HCT116 (cell line): Measurements from ENCODE around the gene MALL. TPM values are rescaled to one million over a fixed set of nuclear protein-coding genes. Genes with fewer than 3 reads are reported as not detected.
"Not testable (repeated sequence)": the region's sequence is repeated elsewhere in the genome, so short reads cannot be mapped to it uniquely, and the experiment has no call there.

Source experiments
- ATAC-seq: fragments of 200-7000 bp; cut with Tn5 transposase; 2 replicates; pipeline ENCODE4 v1.9.1; 2020; ENCODE audit warnings: mild to moderate bottlenecking, moderate library complexity
- BruUV-seq: library from RNA; stranded (reverse); fragments of 400-500 nt; replicated peaks from 2 replicates; lab custom pipeline; 2021; lab: Mats Ljungman, UMichigan
- CTCF ChIA-PET: fragments of 300-600 bp; sonication (Branson Sonifier 250); formaldehyde crosslinking; loops from one replicate; lab custom pipeline; 2021; ENCODE audit warnings: antibody characterized with exemption; lab: Charles Lee
- POLR2A ChIA-PET: fragments of 300-600, 350-600 bp; sonication (Branson Sonifier 250); formaldehyde crosslinking; loops from one replicate; lab custom pipeline; 2021; ENCODE audit warnings: antibody characterized with exemption; lab: Charles Lee
- RAD21 ChIA-PET, 2 experiments: fragments of 300-600 bp; sonication (Branson Sonifier 250); formaldehyde crosslinking; loops; one replicate each; lab custom pipeline; 2023; ENCODE audit warnings: low total read pairs in 2 of 2; ENCODE audit not compliant: uncharacterized antibody in 2 of 2, unreplicated experiment in 2 of 2, low non-redundant PET in 1 of 2; lab: Charles Lee
- DNase-seq: peaks from one replicate; pipeline ENCODE4 v3.0.0-alpha.2; 2010; ENCODE audit warnings: low read depth, low spot score
- H2AFZ ChIP-seq: fragments of 200-600 bp; shearing (Covaris generic), sonication (generic); 2 replicates; pipeline ENCODE4 v1.6.1; 2017; ENCODE audit warnings: low read depth, mixed run types, mixed read lengths, antibody characterized with exemption, low read length; ENCODE audit not compliant: poor library complexity, severe bottlenecking
- H3K27ac ChIP-seq: 2 replicates; pipeline ENCODE4 v1.5.1; 2012; ENCODE audit warnings: low read depth, low read length
- H3K27me3 ChIP-seq: fragments of 200-600 bp; sonication (generic); 2 replicates; pipeline ENCODE4 v1.6.1; 2016; ENCODE audit warnings: mixed run types, low read length, mixed read lengths; ENCODE audit not compliant: insufficient read depth
- H3K36me3 ChIP-seq, 2 experiments: fragments of 200-500 bp in 1 of 2; fragments of 200-600 bp in 1 of 2; sonication (Bioruptor generic) in 1 of 2; sonication (generic) in 1 of 2; 2 replicates each; pipeline versions ENCODE4 v1.5.1 to v1.6.1; 2014 to 2016; ENCODE audit warnings: low read length in 2 of 2, inconsistent platforms in 1 of 2, mixed read lengths in 1 of 2, mixed run types in 1 of 2; ENCODE audit not compliant: insufficient read depth in 2 of 2, control insufficient read depth in 1 of 2
- H3K4me1 ChIP-seq, 2 experiments: fragments of 200-600 bp in 1 of 2; sonication (generic) in 1 of 2; 2 replicates each; pipeline versions ENCODE4 v1.5.1 to v1.6.1; 2012 to 2017; ENCODE audit warnings: low read length in 2 of 2, inconsistent platforms in 1 of 2, mild to moderate bottlenecking in 1 of 2, mixed read lengths in 1 of 2, mixed run types in 1 of 2, moderate library complexity in 1 of 2; ENCODE audit not compliant: insufficient read depth in 2 of 2, control insufficient read depth in 1 of 2
- H3K4me2 ChIP-seq: fragments of 200-600 bp; sonication (generic); 2 replicates; pipeline ENCODE4 v1.6.1; 2017; ENCODE audit warnings: mixed run types, low read length, mixed read lengths
- H3K4me3 ChIP-seq, 2 experiments: fragments of 200-600 bp in 1 of 2; sonication (generic) in 1 of 2; replicated peaks in 1 of 2; 2 replicates each; pipeline ENCODE4 v1.5.1; 2011 to 2016; ENCODE audit warnings: low read length in 2 of 2, control low read depth in 1 of 2, low read depth in 1 of 2, mild to moderate bottlenecking in 1 of 2, mixed read lengths in 1 of 2, mixed run types in 1 of 2
- H3K79me2 ChIP-seq: fragments of 200-600 bp; sonication (generic); 2 replicates; pipeline ENCODE4 v1.6.1; 2017; ENCODE audit warnings: mild to moderate bottlenecking, mixed run types, low read length, moderate library complexity, mixed read lengths; ENCODE audit not compliant: insufficient read depth
- H3K9ac ChIP-seq: fragments of 200-600 bp; sonication (generic); 2 replicates; pipeline ENCODE4 v1.6.1; 2016; ENCODE audit warnings: low read length, mixed read lengths
- H3K9me2 ChIP-seq: fragments of 200-600 bp; sonication (generic), shearing (Covaris generic); 2 replicates; pipeline ENCODE4 v1.6.1; 2017; ENCODE audit warnings: mixed run types, mild to moderate bottlenecking, moderate library complexity; ENCODE audit not compliant: insufficient read depth
- H3K9me3 ChIP-seq, 2 experiments: fragments of 200-500 bp in 1 of 2; fragments of 200-600 bp in 1 of 2; sonication (Bioruptor generic) in 1 of 2; sonication (generic) in 1 of 2; 2 replicates each; pipeline ENCODE4 v1.6.1; 2014 to 2017; ENCODE audit warnings: low read length in 2 of 2, mixed read lengths in 2 of 2, inconsistent platforms in 1 of 2, low read depth in 1 of 2, mild to moderate bottlenecking in 1 of 2, mixed run types in 1 of 2, moderate library complexity in 1 of 2; ENCODE audit not compliant: control insufficient read depth in 1 of 2, insufficient read depth in 1 of 2
- H4K20me1 ChIP-seq: fragments of 200-600 bp; sonication (generic), shearing (Covaris generic); 2 replicates; pipeline ENCODE4 v1.6.1; 2017; ENCODE audit warnings: mixed run types, mild to moderate bottlenecking, moderate library complexity; ENCODE audit not compliant: insufficient read depth
- CBX3 ChIP-seq: IDR thresholded peaks from 2 replicates; pipeline ENCODE4 v1.6.1; 2012; ENCODE audit warnings: low read depth
- JUND ChIP-seq: IDR thresholded peaks from 2 replicates; pipeline ENCODE4 v1.6.1; 2012
- POLR2A ChIP-seq: IDR thresholded peaks from 2 replicates; pipeline ENCODE4 v1.7.0; 2011; ENCODE audit warnings: borderline replicate concordance; ENCODE audit not compliant: insufficient read depth, insufficient read length; ENCODE audit errors: extremely low read depth
- SRF ChIP-seq: IDR thresholded peaks from 2 replicates; pipeline ENCODE4 v1.6.1; 2012; ENCODE audit warnings: low read depth
- intact Hi-C: fragments of 100-400 bp; cut with micrococcal nuclease; formaldehyde crosslinking; loops from 2 replicates; pipeline ENCODE4 v1.10.0; 2022
- total RNA-seq: library from RNA; stranded (reverse); gene quantifications from one replicate; pipeline ENCODE4 v1.2.1, GENCODE V29; 2021; ENCODE audit not compliant: unreplicated experiment
- TF ChIP-seq, protein P1 (sequence below): IDR thresholded peaks from 2 replicates; pipeline ENCODE4 v1.6.1; 2012; ENCODE audit warnings: low read depth

MALL gene
- total RNA-seq, 1 experiment from 2014 or later: 223 TPM

DNA sequence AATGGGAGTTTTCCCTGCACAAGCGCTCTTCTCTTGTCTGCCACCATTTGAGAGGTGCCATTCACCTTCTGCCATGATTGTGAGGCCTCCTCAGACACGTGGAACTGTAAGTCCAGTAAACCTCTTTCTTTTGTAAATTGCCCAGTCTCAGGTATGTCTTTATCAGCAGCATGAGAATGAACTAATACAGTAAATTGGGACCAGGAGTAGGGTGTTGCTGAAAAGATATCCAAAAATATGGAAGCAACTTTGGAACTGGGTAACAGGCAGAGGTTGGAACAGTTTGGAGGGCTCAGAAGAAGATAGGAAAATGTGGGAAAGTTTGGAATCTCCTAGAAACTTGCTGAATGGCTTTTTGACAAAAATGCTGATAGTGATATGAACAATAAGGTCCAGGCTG is 38.6 kb upstream of the MALL start:
- Histone ChIP-seq H3K9me3 (peaks cover 0 to 26% of the 10 kb centered on the region in 2 experiments; a peak in 1 of 4 replicates), H3K36me3 (peaks cover 0 to 24% of the 10 kb centered on the region in 2 experiments; a peak in 1 of 4 replicates), H3K4me1 (peaks cover 20 to 39% of the 10 kb centered on the region in 2 experiments)
- BruUV-seq, DNase-seq, H3K4me2 ChIP-seq, RAD21 ChIA-PET, H3K9me2 ChIP-seq, H4K20me1 ChIP-seq, H3K4me3 ChIP-seq, H3K9ac ChIP-seq, H3K27ac ChIP-seq, POLR2A ChIA-PET, CTCF ChIA-PET, ATAC-seq, H3K27me3 ChIP-seq, intact Hi-C loops, H3K79me2 ChIP-seq, H2AFZ ChIP-seq: not testable (repeated sequence)
- peak; percentile 60; the same call in 1 of the 2 replicates for TF ChIP-seq CBX3

DNA sequence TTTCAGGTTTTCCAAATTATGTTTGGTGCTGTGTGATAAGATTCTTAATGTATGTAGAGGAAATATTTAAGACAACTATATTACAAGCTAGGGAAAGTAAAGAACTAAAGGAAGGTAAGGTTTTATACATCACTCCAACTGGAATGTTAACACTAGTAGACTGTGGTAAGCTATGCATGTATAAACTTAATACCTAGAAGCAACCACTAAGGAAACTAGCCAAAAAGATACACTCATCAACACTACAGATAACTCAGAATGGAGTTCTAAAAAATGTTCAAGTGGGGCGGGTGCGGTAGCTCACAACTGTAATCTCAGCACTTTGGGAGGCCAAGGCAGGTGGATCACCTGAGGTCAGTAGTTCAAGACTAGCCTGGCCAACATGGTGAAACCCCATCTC is 37.8 kb upstream of the MALL start:
- ChIA-PET CTCF (no interaction called here), POLR2A (no interaction called here), RAD21 (no interaction called here)
- DNase-seq: no peak
- Histone ChIP-seq H3K27ac (no peak overlapping the region), H3K79me2 (no peaks in the 10 kb centered on the region), H3K36me3 (peaks cover 0 to 24% of the 10 kb centered on the region in 2 experiments; a peak in 1 of 4 replicates), H3K9me2 (no peaks in the 10 kb centered on the region), H3K4me1 (peaks cover 28 to 47% of the 10 kb centered on the region in 2 experiments), H3K4me3 (no peak overlapping the region), H3K9me3 (peaks cover 0 to 26% of the 10 kb centered on the region in 2 experiments; a peak in 1 of 4 replicates), H4K20me1 (no peaks in the 10 kb centered on the region), H2AFZ (no peak overlapping the region), H3K9ac (no peak overlapping the region), H3K4me2 (no peak overlapping the region), H3K27me3 (no peaks in the 10 kb centered on the region)
- no peak for ATAC-seq
- no TSS peak for BruUV-seq
- no peak for TF ChIP-seq POLR2A
- TF ChIP-seq SRF: no peak
- TF ChIP-seq, protein P1, sequence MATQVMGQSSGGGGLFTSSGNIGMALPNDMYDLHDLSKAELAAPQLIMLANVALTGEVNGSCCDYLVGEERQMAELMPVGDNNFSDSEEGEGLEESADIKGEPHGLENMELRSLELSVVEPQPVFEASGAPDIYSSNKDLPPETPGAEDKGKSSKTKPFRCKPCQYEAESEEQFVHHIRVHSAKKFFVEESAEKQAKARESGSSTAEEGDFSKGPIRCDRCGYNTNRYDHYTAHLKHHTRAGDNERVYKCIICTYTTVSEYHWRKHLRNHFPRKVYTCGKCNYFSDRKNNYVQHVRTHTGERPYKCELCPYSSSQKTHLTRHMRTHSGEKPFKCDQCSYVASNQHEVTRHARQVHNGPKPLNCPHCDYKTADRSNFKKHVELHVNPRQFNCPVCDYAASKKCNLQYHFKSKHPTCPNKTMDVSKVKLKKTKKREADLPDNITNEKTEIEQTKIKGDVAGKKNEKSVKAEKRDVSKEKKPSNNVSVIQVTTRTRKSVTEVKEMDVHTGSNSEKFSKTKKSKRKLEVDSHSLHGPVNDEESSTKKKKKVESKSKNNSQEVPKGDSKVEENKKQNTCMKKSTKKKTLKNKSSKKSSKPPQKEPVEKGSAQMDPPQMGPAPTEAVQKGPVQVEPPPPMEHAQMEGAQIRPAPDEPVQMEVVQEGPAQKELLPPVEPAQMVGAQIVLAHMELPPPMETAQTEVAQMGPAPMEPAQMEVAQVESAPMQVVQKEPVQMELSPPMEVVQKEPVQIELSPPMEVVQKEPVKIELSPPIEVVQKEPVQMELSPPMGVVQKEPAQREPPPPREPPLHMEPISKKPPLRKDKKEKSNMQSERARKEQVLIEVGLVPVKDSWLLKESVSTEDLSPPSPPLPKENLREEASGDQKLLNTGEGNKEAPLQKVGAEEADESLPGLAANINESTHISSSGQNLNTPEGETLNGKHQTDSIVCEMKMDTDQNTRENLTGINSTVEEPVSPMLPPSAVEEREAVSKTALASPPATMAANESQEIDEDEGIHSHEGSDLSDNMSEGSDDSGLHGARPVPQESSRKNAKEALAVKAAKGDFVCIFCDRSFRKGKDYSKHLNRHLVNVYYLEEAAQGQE: no peak
- TF ChIP-seq JUND: no peak
- intact Hi-C loops: no loop called here
